Measurements from ENCODE around the gene NPHS2.
"Not testable (repeated sequence)": the region's sequence is repeated elsewhere in the genome, so short reads cannot be mapped to it uniquely, and the experiment has no call there.

Gene NPHS2

DNA sequence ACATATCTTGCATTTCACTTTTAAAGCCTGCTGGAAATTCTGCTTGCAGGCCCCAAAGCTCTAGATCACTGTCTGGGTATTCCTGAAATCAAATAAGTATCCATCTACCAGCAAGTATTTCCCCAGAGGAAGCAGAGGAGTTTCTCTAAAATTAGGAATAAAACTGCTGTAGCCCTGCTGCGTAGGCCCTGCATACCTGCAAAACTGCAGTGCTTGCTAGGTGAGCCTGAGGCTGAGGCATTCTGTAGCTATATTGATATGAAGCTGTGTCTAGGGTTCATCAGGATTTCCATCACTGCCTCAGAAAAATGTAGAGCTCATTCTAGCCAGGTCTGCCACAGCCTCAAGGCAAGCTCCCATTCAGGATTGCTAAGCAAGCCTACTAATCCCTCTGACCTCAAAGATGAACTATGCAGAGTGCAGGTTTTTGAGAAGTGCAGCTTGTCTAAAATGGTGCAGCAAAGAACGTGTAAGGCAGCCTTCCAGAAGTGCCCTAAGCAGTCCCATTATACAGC is 28.7 kb downstream of the NPHS2 start:
- no peak for DNase-seq (ENCODE audit: low read depth in 2 of 2)

DNA sequence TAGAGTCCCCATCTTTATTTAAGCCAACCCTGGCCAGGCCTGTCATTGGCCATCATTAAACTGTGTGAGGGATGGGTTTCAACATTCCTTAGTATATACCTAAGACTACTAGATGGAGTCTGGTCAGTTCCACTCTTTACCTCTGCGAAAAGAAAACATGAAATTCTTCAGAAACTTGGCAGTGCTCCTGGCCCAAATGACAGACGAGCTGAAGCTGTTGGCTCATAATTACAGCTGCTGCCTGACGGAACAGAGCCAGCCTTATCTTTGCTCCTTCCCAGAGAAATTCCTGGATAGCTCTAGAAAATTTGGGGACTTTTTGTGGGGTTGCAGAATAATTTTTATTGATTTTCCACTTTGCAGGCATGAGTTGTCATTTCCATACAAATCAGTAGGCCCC is 30.4 kb downstream of the NPHS2 start:
- no peak for DNase-seq (ENCODE audit: low read depth in 2 of 2)

DNA sequence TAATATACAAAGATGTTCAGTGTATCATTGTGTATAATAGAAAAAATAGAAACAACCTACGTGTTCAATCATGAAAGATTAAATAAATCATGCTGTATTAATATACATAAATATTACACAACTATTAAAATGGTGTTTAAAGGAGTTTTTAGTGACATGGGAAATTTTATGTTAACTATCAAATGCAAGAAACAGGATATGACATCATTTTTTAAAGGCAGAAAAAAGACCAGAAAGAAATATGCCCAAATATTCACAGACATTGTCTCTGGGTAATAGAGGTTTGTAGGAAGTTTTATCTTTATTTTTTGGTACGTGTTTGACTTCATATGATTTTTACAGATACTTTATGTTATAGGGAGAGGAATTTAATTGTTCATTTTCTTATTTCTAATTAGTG is 34.0 kb downstream of the NPHS2 start:
- DNase-seq (ENCODE audit: low read depth in 2 of 2) = no peak

DNA sequence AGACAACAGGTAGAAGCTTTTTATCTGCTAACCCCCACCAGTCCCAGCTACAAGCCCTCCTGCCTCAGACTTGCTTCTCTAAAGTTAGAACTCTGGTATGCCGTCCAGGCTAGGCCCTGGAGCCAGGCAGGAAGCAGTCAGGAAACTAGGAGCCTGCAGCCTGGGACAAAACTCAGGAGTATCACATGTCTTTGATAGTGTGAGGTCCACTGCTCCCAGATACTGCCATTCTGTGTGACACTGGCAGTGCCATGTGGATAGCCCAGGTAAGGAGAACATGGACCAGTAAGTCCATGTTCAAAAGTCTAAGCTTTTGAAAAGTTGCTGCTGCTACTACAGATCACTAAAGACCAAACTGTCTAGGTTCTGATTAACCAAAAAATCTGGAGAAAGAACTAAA is 45.4 kb downstream of the NPHS2 start:
- no peak for DNase-seq (ENCODE audit: low read depth in 2 of 2)

DNA sequence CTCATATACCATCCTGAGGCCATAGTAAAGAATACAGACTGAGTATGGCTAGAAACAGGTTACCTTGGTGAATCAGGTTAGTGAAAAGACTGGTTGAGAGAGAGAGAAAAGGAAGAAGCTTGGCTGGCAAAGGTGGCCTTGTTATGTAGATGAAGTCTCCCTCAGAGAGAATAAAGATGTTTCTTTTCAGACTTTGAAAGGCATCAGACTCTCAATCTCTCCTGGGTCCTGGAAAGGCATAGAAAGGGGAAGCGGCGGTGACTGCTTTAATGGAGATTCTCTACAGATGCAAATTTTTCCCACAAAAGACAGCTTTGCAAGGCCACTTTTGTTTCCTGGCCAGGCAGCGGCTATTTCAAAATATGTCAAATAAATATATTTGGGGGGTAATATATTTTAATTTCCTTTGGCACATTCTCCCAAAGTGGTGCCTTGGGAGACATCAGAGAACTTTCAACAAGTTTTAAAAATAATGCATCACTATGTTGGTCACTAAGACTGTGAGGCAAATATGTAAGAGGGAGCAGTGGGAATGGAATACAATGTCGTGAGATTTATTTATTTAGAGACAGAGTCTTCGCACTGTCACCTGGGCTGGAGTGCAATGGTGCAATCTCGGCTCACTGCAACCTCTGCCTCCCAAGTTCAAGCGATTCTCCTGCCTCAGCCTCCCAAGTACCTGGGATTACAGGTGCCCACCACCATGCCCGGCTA is 46.1 kb downstream of the NPHS2 start:
- DNase-seq (ENCODE audit: low read depth in 2 of 2) = no peak

DNA sequence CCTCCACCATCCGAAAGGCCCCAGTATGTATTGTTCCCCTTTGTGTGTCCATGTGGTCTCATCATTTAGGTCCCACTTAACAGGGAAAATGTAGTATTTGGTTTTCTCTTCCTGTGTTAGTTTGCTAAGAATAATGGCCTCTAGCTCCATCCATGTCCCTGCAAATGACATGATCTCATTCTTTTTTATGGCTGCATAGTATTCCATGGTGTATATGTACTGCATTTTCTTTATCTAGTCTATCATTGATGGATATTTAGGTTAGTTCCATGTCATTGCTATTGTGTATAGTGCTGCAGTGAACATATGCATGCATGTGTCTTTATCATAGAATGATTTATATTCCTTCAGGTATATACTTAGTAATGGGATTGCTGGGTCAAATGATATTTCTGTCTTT is 57.2 kb downstream of the NPHS2 start:
- not testable (repeated sequence) for DNase-seq (ENCODE audit: low read depth in 2 of 2)

DNA sequence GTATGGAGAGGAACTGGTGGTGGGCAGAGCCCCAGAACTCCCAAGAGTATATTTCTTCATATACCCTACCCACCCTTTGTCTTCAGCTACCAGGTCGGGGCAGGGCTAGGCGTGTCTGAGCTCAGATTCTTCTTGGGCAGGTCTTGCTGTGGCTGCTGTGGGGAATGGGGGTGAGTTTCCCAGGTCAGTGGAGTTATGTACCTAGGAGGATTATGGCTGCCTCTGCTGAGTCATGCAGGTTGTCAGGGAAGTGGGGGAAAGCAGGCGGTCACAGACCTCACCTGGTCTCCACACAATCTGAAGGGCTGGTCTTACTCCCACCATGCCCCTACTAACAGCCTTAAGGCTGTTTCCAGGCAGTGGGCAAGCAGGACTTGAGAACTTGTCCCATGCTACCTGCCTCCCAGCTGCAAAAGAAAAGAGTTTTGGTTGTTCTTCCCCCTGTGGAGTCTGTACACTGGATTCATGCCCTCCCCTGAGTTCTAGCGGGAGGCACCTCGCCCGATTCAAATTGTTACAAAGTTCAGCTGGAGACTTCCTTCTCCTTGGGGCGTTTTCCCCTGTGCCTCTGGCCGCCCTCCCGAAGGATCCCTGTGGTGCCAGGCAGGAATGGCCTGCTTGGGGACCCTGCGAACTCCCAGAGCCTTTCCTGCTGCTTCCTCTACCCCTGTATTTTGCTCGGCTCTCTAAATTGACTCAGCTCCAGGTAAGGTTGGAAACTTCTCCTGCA is 58.6 kb downstream of the NPHS2 start:
- no peak for DNase-seq (ENCODE audit: low read depth in 2 of 2)

DNA sequence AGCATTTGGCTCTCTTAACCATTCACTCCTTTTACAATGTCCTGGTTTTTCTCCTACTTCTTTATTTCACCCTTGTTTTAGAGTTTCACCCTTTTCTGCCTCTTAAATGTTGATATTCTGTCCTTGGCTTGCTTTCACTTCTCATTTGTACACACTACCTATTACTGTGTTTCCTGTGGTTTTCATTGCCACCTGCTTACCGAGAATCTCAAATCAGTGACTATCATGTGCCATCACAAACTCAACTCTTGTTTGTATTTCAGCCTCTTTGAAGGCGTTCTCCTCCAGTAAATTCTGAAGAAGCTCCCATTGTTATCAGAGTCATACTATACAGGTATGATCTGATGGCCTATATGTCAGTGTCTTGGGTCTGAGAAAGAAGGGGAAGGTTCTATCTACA is 65.7 kb downstream of the NPHS2 start:
- DNase-seq (ENCODE audit: low read depth in 2 of 2) = no peak

DNA sequence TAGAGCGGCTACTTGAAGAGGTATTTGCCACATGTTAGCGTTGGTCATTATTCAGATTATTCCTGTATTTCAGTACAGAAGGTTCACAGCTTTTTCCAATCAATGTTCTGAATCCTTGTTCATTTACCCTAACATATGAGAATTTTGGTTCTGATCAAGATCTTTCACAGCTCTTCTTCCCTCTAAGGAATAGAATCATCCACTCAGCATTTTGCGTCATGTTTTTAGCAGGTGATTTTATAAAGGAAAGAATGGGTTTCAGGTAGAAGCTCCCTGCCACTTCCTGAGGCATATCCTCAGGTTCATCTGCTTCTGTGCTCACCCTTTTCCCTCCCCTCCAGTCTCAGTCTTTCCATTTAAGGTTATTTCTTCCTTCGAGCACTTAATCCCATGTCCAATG is 66.4 kb downstream of the NPHS2 start:
- DNase-seq (ENCODE audit: low read depth in 2 of 2) = no peak

DNA sequence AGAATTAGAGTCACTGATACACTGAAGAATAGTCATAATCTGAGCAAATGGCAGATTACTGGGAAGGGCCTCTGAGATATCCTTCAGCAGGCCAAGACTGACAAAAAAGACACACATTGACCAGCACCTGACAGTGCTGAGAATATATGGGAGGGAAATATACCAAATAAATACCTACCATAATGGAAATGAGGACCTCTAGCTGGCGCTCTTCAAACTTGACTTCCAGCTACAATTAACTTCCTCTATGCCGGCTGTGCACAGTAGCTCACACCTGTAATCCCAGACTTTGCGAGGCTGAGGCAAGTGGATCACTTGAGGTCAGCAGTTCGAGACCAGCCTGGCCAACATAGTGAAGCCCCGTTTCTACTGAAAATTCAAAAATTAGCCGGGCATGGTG is 69.5 kb downstream of the NPHS2 start:
- no peak for DNase-seq (ENCODE audit: low read depth in 2 of 2)
